ENCODE data around the gene TNIK.

DNA sequence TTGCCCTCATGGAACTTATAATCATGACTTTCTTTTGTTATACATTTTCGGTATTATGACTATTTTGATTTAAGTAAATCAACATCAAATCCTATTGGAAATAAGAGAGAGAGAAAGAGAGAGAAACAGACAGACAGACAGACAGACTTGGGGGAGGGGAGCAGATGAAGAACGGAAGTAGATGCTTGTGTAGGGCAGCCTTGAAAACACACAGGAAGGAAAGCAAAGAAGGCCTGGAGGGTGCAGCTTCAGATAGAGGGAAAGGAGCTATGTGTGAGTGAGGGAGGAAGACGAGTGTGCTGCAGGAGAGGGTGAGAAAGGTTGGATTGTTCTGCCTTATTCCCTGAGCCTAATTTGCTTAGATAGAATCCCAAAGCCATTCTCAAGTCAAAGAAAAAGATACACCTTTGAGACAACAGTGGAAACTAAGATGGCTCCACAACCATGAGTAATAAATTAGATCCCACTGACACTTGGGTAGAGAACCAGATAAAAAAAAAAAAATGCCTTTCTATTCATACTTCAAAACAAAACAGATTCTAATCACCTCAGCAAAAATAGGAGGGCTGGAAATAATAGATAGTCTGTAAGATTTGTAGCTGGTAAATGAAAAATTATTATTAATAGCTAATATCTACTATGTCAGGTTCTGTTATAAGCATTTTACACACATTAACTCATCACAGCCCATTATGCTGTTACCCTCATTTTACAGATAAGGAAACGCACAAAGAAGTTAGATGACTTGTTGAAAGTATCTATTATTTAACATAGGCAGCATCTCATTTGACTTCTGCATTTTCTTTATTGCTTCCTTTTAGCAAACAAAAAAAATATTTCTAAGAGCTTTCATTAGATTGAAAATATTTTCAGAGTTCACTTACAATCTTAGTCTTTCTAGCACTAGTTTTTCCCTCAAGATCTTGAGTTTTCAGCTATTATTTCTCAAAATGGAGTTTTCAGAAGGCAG is 214.1 kb downstream of the TNIK start:
- no peak for TF ChIP-seq CTCF (IDR thresholded peaks at IDR 0.05; ENCODE audit: low read depth, low read length, poor library complexity, severe bottlenecking)
- TF ChIP-seq EZH2phosphoT487 (IDR thresholded peaks at IDR 0.05; ENCODE audit: borderline replicate concordance, low read length) = no peak

Measured in DOHH2 (cell line).